ENCODE measurements around the gene GPATCH2L.

DNA sequence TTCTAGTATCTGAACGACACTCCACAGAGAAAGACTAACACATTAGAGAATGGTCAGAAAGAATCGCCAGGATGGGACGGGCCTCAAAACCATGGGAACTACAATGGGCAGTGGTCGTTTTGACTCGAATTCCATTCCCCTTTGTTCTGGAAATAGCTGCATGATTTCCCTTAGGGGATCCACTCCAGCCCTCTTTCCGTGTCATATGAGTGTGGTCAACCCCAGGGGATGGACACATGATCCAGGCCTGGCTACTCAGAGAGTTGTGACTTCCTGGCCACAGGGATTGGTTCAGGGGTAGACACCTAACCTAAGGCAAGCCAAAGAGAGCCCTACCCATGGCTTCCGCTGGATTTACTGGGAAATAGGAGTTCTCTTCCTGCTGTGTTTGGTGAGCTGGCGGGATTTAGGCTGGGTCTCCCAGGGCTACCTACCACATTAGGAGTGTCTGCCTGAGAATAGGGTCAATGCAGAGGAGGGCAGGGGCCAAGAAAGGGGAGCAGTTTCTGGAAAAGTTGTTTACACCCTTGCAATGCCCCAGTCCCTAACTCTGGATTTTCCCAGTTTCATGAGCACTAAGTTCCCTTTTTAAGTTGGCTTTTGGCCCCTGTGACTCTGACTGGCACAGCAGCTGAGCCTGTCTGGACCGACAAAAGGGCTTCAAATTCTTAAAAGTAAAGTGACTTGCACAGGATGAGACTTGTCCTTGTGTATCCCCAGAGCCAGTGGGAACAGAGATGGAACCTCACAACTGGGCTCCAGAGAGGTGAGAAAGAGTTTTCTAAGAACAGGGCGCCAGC lies 28.1 kb upstream of the GPATCH2L start:
- TF ChIP-seq, protein P1, sequence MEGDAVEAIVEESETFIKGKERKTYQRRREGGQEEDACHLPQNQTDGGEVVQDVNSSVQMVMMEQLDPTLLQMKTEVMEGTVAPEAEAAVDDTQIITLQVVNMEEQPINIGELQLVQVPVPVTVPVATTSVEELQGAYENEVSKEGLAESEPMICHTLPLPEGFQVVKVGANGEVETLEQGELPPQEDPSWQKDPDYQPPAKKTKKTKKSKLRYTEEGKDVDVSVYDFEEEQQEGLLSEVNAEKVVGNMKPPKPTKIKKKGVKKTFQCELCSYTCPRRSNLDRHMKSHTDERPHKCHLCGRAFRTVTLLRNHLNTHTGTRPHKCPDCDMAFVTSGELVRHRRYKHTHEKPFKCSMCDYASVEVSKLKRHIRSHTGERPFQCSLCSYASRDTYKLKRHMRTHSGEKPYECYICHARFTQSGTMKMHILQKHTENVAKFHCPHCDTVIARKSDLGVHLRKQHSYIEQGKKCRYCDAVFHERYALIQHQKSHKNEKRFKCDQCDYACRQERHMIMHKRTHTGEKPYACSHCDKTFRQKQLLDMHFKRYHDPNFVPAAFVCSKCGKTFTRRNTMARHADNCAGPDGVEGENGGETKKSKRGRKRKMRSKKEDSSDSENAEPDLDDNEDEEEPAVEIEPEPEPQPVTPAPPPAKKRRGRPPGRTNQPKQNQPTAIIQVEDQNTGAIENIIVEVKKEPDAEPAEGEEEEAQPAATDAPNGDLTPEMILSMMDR (conservative IDR thresholded peaks at IDR 0.05; ENCODE audit: low read depth in 2 of 2) = no peak
- no peak for TF ChIP-seq EZH2phosphoT487 (IDR thresholded peaks at IDR 0.05; ENCODE audit: unreplicated experiment)
- no peak for TF ChIP-seq JUNB (IDR thresholded peaks at IDR 0.05; ENCODE audit: unreplicated experiment)
- TF ChIP-seq POLR2AphosphoS5 (IDR thresholded peaks at IDR 0.05; ENCODE audit: low read depth) = no peak
- TF ChIP-seq, protein P2, sequence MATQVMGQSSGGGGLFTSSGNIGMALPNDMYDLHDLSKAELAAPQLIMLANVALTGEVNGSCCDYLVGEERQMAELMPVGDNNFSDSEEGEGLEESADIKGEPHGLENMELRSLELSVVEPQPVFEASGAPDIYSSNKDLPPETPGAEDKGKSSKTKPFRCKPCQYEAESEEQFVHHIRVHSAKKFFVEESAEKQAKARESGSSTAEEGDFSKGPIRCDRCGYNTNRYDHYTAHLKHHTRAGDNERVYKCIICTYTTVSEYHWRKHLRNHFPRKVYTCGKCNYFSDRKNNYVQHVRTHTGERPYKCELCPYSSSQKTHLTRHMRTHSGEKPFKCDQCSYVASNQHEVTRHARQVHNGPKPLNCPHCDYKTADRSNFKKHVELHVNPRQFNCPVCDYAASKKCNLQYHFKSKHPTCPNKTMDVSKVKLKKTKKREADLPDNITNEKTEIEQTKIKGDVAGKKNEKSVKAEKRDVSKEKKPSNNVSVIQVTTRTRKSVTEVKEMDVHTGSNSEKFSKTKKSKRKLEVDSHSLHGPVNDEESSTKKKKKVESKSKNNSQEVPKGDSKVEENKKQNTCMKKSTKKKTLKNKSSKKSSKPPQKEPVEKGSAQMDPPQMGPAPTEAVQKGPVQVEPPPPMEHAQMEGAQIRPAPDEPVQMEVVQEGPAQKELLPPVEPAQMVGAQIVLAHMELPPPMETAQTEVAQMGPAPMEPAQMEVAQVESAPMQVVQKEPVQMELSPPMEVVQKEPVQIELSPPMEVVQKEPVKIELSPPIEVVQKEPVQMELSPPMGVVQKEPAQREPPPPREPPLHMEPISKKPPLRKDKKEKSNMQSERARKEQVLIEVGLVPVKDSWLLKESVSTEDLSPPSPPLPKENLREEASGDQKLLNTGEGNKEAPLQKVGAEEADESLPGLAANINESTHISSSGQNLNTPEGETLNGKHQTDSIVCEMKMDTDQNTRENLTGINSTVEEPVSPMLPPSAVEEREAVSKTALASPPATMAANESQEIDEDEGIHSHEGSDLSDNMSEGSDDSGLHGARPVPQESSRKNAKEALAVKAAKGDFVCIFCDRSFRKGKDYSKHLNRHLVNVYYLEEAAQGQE (IDR thresholded peaks at IDR 0.05; ENCODE audit: unreplicated experiment) = no peak
- no peak for TF ChIP-seq EZH2 (IDR thresholded peaks at IDR 0.05; ENCODE audit: low read depth, unreplicated experiment)
- TF ChIP-seq CREB1 (CRISPR knock-in tag; IDR thresholded peaks at IDR 0.05; ENCODE audit: low read depth) = no peak
- TF ChIP-seq ZNF114 (CRISPR knock-in tag; IDR thresholded peaks at IDR 0.05) = no peak
- TF ChIP-seq, protein P3, sequence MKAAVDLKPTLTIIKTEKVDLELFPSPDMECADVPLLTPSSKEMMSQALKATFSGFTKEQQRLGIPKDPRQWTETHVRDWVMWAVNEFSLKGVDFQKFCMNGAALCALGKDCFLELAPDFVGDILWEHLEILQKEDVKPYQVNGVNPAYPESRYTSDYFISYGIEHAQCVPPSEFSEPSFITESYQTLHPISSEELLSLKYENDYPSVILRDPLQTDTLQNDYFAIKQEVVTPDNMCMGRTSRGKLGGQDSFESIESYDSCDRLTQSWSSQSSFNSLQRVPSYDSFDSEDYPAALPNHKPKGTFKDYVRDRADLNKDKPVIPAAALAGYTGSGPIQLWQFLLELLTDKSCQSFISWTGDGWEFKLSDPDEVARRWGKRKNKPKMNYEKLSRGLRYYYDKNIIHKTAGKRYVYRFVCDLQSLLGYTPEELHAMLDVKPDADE (IDR thresholded peaks at IDR 0.05) = no peak

All from GM23338 (cell line).